ENCODE results near the gene MFN2. TPM values are rescaled to one million over a fixed set of nuclear protein-coding genes. Genes with fewer than 3 reads are reported as not detected.

Gene MFN2
- total RNA-seq, 1 experiment from 2014 or later, result 56.8 TPM

DNA sequence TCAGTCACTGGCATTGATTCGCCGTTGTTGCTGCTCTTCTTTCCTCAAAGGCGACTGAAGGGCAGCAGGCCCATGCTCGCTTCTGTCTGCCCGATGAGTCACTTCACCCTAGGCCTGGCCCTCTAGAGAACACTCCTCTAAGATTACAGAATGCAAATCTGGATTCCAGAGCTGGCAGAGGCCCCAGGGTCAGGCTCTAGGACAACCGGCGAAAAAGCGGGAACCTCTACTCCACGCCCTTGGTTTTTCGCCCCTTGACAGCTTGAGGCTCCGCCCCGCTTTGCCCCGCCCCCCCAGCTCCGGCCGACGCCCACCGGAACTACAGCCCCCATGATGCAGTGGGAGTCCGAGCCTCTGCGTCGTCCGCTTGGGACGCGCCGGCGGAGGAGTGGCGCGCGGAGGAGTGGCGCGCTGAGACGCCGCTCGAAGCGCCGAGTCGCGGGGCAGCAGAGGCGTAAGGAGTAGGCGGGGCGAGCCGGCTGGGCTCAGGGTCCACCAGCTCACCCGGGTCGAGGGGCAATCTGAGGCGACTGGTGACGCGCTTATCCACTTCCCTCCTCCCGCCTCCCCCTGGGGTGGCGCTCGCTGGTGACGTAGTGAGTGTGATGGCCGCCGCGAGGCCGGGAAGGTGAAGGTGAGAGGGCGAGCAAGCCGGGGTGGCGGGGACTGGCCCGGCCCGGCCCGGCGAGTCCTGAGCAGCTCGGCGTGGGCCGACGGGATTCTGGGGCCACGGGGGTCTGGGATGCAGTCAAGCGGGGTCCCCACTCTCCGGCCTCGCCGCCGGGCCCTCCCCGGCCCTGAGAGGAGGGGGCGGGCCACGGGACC is at the start of gene MFN2 (continued):
- TF ChIP-seq ELF4 (CRISPR knock-in tag; IDR thresholded peaks at IDR 0.05; ENCODE audit: low read depth) (no peak), CBFB (CRISPR knock-in tag; IDR thresholded peaks at IDR 0.05; ENCODE audit: low read depth) (no peak), EMX1 (CRISPR knock-in tag; IDR thresholded peaks at IDR 0.05) (no peak), KAT7 (CRISPR knock-in tag; IDR thresholded peaks at IDR 0.05; ENCODE audit: borderline replicate concordance) (no peak)
- TF ChIP-seq, protein P1, sequence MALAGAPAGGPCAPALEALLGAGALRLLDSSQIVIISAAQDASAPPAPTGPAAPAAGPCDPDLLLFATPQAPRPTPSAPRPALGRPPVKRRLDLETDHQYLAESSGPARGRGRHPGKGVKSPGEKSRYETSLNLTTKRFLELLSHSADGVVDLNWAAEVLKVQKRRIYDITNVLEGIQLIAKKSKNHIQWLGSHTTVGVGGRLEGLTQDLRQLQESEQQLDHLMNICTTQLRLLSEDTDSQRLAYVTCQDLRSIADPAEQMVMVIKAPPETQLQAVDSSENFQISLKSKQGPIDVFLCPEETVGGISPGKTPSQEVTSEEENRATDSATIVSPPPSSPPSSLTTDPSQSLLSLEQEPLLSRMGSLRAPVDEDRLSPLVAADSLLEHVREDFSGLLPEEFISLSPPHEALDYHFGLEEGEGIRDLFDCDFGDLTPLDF (CRISPR knock-in tag; IDR thresholded peaks at IDR 0.05), result no peak
- TF ChIP-seq, protein P2, sequence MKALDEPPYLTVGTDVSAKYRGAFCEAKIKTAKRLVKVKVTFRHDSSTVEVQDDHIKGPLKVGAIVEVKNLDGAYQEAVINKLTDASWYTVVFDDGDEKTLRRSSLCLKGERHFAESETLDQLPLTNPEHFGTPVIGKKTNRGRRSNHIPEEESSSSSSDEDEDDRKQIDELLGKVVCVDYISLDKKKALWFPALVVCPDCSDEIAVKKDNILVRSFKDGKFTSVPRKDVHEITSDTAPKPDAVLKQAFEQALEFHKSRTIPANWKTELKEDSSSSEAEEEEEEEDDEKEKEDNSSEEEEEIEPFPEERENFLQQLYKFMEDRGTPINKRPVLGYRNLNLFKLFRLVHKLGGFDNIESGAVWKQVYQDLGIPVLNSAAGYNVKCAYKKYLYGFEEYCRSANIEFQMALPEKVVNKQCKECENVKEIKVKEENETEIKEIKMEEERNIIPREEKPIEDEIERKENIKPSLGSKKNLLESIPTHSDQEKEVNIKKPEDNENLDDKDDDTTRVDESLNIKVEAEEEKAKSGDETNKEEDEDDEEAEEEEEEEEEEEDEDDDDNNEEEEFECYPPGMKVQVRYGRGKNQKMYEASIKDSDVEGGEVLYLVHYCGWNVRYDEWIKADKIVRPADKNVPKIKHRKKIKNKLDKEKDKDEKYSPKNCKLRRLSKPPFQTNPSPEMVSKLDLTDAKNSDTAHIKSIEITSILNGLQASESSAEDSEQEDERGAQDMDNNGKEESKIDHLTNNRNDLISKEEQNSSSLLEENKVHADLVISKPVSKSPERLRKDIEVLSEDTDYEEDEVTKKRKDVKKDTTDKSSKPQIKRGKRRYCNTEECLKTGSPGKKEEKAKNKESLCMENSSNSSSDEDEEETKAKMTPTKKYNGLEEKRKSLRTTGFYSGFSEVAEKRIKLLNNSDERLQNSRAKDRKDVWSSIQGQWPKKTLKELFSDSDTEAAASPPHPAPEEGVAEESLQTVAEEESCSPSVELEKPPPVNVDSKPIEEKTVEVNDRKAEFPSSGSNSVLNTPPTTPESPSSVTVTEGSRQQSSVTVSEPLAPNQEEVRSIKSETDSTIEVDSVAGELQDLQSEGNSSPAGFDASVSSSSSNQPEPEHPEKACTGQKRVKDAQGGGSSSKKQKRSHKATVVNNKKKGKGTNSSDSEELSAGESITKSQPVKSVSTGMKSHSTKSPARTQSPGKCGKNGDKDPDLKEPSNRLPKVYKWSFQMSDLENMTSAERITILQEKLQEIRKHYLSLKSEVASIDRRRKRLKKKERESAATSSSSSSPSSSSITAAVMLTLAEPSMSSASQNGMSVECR (CRISPR knock-in tag; IDR thresholded peaks at IDR 0.05; ENCODE audit: borderline replicate concordance), result peak; percentile 4; the same call in 1 of the 2 replicates
- TF ChIP-seq, protein P3, sequence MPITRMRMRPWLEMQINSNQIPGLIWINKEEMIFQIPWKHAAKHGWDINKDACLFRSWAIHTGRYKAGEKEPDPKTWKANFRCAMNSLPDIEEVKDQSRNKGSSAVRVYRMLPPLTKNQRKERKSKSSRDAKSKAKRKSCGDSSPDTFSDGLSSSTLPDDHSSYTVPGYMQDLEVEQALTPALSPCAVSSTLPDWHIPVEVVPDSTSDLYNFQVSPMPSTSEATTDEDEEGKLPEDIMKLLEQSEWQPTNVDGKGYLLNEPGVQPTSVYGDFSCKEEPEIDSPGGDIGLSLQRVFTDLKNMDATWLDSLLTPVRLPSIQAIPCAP (CRISPR knock-in tag; IDR thresholded peaks at IDR 0.05), result 0 out of 2 replicates have a peak, but pooled peaks have one; percentile 20
- TF ChIP-seq, protein P4, sequence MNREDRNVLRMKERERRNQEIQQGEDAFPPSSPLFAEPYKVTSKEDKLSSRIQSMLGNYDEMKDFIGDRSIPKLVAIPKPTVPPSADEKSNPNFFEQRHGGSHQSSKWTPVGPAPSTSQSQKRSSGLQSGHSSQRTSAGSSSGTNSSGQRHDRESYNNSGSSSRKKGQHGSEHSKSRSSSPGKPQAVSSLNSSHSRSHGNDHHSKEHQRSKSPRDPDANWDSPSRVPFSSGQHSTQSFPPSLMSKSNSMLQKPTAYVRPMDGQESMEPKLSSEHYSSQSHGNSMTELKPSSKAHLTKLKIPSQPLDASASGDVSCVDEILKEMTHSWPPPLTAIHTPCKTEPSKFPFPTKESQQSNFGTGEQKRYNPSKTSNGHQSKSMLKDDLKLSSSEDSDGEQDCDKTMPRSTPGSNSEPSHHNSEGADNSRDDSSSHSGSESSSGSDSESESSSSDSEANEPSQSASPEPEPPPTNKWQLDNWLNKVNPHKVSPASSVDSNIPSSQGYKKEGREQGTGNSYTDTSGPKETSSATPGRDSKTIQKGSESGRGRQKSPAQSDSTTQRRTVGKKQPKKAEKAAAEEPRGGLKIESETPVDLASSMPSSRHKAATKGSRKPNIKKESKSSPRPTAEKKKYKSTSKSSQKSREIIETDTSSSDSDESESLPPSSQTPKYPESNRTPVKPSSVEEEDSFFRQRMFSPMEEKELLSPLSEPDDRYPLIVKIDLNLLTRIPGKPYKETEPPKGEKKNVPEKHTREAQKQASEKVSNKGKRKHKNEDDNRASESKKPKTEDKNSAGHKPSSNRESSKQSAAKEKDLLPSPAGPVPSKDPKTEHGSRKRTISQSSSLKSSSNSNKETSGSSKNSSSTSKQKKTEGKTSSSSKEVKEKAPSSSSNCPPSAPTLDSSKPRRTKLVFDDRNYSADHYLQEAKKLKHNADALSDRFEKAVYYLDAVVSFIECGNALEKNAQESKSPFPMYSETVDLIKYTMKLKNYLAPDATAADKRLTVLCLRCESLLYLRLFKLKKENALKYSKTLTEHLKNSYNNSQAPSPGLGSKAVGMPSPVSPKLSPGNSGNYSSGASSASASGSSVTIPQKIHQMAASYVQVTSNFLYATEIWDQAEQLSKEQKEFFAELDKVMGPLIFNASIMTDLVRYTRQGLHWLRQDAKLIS (CRISPR knock-in tag; IDR thresholded peaks at IDR 0.05; ENCODE audit: borderline replicate concordance), result no peak

DNA sequence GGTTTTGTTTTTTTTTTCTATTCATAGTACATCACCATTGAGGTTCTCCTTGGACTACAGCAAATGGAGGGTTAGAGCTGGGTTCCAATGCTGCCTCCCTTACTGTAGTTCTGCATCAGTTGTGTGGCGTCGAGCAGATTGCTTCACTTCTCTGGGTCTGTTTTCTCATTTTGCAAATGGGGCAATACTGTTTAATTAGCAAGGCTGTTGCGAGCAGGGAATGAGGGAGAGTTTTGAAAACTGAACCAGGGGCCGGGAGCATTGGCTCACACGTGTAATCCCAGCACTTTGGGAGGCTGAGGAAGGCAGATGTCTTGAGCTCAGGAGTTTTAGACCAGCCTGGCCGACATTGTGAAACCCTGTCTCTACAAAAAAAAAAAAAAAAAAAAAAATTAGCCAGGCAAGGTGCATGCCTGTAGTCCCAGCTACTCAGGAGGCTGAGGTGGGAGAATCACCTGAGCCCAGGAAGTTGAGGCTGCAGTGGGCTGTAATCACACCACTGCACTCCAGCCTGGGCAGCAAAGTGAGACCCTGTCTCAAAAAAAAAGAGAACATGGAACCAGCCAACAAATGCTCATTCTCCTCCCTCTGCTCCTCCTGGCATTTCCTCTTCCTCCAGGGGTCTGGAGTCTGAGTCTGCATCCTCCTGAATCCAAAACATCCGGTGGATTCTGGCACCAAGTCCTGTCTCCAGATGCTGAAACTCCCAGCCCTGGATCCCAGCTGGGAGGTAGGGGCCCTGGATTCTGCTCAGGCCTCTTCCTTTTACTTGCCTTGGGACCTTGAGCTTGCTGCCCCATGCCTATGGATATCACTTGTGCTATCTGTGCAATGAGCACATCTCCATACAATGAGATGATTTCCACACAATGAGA is 49.4 kb upstream of the MFN2 start:
- no peaks in the 10 kb centered on the region for H3K27me3 Mint-ChIP-seq (ENCODE audit: low read depth)
- ChIA-PET POLR2A (interaction anchor here (2.8 kb wide), 1 partner anchor 21 kb away, joined by 27 read pairs; no protein-coding TSS in a partner anchor), CTCF (interaction anchor here (4.0 kb wide), 1 partner anchor 36 kb away, joined by 15 read pairs; no protein-coding TSS in a partner anchor)
- H3K27ac Mint-ChIP-seq, result peak overlapping the region; percentile 89
- no peaks in the 10 kb centered on the region for H3K36me3 Mint-ChIP-seq
- no peak overlapping the region for H3K4me3 Mint-ChIP-seq
- ATAC-seq, result no peak
- TF ChIP-seq ZNF121 (CRISPR knock-in tag; IDR thresholded peaks at IDR 0.05), result 0 out of 2 replicates have a peak, but pooled peaks have one; percentile 9
- TF ChIP-seq TEAD1 (CRISPR knock-in tag; IDR thresholded peaks at IDR 0.05), result no peak
- H3K9me3 Mint-ChIP-seq, result no peaks in the 10 kb centered on the region
- H3K4me1 Mint-ChIP-seq, result peaks cover 14% of the 10 kb centered on the region
- no peak for DNase-seq (ENCODE audit: low spot score)
